Stimulated activated CD4-positive, alpha-beta T cell treated with anti-CD3 and anti-CD28 coated beads, Interleukin-12 subunit alpha, Interleukin-12 subunit beta, amount 100 ng/mL, for 48 hours (primary cell): Measurements from ENCODE around the gene DHPS.
A peak's percentile ranks its signal among the peaks of the same experiment; 100 is the strongest.
"Not testable (repeated sequence)": the region's sequence is repeated elsewhere in the genome, so short reads cannot be mapped to it uniquely, and the experiment has no call there.

Source experiments
- DNase-seq, 3 donors: peaks; one replicate each; pipeline ENCODE4 v3.0.0-alpha.2; 2020; ENCODE audit warnings: low read depth in 2 of 3, low spot score in 1 of 3

The DHPS gene

GRCh38 chr19:12647490-12648071 is 34.1 kb downstream of the DHPS start:
- DNase-seq = peak in 2 of 3 donors; percentile 25 to 37

DNA sequence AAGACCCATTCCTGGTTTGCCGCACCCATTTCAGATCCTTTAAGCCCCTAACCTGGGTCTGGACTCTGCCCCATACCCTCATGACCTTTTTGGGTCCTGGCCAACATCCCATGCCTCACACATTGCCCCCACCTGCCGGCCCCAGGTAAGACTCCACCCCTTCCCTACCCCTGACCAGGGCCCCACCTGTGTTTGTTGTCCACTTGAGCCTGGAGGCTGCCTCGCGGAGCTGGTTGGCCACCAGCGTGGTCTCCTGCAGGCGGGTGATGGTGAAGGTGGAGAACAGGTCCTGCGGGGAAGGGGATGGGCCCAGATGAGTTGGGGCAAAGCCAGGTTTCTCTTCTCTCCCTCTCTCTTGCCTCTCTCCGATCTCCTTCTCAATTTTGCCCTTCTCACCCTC is 34.6 kb downstream of the DHPS start:
- DNase-seq = no peak

DNA sequence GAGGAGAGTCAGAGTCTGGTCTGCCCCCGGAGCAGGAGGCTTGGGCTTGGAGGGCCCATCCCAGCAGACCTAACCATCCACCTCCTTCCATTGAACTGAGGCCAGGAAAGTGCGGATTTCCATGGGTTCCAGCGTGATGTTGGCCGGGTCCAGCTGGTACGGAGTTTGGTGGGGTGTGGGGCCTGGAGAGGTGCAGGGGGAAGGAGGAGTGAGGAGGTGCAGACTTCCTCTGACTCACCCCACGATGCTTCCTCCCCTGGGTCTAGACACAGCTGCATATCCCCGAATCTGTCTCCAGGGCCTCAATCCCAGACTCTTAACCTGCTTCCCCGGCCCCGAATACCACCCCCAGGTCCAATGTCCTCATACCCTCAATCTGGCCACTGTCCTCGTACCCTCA is 35.1 kb downstream of the DHPS start:
- no peak for DNase-seq

- not testable (repeated sequence) for DNase-seq
Observed at GRCh38 chr19:12643716-12644115, 38.0 kb downstream of the DHPS start.

GRCh38 chr19:12642506-12642905 is 39.2 kb downstream of the DHPS start:
- no peak for DNase-seq

DNA sequence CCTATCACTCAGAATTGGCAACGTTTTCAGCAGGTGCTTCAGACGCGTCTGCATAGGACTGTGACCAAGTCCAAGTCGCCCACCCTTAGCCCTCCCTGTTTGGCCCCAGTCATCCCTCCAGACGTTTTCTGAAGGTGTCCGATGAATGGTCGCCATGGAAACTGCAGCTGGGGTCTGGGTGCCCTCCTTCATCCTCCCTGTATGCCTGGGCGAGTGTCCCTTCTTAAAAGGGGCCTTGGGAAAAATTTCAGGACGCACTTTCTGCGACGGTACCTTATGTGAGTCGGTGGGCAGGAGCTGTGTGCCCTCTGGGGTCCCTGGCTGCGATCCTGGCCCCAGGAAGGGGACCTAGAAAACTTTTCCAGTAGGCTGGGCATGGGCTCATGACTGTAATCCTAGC is 40.2 kb downstream of the DHPS start:
- no peak for DNase-seq

DNA sequence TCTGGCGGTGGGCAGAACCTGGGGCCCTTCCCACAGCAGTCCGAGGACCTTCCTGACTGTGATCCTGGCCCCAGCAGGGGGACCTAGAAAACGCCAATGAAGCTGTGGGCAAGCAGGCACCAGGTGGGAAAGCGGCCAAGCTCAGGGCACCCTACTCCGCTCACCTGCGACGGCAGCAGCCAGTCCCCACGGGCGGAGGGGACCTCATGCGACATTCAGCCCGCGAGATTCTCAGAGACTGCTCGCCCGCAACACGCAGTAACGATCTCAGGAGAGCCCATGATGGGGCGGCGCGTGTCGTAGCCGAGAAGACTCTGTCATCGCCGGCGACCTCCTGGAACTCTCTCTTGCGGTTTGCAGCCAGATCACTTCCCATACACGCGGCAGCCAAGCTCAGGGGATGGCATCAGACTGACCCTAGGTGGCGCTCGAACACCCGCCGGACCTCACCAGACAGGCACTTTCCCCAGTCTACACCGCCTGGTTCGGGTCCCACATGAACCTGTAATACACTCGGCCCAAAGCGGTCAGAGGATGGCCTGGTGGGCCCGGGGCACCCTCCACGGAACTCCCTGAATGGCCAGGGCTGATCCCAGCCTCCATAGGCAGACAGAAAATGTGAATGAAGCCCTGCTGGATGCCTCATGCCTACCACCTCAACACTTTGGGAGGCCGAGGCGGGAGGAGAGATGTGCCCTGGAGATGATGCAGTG is 41.6 kb downstream of the DHPS start:
- DNase-seq = peak; percentile 85 to 89 (median 86)

GRCh38 chr19:12638611-12639182 is 43.0 kb downstream of the DHPS start:
- DNase-seq = no peak

DNA sequence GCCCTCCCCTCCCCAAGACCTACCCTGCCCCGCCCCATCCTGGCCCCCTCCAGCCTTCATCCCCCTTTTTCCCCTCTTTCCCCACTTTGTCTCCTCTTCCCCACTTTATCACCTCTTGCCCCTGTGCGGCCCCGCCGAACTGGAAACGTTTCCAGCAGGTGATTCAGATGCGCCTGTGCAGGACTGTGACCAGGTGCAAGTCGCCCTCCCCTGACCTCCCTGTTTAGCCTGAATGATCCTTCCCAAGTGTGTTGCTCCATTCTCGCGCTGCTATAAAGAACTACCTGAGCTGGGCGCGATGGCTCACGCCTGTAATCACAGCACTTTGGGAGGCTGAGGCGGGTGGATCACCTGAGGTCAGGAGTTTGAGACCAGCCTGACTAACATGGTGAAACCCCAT is 45.0 kb downstream of the DHPS start:
- no peak for DNase-seq

DNA sequence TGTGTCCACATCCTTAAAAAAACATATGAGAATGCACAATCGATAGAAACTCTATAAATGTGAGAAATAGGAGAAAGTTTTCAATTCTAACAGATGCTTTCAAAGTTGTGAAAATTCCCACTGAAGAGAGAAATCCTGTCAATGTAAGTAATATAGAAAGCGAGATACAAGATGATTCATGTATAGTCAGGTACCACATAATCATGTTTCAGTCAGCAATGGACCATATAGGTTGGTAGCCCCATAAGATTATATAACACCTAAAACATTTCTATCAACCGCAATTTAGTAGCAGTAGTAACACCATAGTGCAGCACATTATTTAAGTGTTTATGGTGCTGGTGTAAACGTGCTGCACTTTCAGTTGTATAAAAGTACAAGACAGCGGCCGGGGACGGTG is 52.5 kb downstream of the DHPS start:
- no peak for DNase-seq

DNA sequence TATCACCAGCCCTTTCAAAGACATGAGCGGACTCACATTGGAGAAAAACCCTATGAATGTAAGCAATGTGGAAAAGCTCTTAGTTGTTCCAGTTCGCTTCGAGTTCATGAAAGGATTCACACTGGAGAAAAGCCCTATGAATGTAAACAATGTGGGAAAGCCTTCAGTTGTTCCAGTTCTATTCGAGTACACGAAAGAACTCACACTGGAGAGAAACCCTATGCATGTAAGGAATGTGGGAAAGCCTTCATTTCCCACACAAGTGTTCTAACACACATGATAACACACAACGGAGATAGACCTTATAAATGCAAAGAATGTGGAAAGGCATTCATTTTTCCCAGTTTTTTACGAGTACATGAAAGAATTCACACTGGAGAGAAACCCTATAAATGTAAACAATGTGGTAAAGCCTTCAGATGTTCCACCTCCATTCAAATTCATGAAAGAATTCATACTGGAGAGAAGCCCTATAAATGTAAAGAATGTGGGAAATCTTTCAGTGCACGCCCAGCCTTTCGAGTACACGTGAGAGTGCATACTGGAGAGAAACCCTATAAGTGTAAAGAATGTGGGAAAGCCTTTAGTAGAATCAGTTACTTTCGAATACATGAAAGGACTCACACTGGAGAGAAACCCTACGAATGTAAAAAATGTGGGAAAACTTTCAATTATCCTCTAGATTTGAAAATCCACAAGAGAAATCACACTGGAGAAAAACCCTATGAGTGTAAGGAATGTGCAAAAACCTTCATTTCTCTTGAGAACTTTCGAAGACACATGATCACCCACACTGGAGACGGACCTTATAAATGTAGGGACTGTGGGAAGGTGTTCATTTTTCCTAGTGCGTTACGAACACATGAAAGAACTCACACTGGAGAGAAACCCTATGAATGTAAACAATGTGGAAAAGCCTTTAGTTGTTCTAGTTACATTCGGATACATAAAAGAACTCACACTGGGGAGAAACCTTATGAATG is 53.3 kb downstream of the DHPS start:
- DNase-seq = no peak

DNA sequence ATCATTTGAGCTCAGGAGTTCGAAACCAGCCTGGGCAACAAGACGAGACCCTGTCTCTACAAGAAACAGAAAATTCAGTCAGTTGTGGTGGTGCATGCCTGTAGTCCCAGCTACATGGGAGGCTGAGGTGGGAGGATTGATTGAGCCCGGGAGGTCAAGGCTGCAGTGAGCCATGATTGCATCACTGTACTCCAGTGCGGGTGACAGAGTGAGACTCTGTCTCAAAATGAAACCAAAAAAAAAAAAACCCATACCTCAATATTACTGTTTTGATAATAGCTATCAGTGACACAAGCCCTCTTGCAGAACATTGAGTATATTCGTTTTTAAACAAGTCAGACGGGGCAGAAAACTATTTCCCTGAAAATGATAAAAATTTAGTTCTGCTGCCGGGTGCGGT is 54.7 kb downstream of the DHPS start:
- DNase-seq = no peak
